Neural cell (in vitro differentiated cells): Measurements from ENCODE around the gene KLF16.

Experiments used
- CTCF ChIP-seq: fragments of 450-650 bp; IDR thresholded peaks from 2 replicates; pipeline ENCODE4 v1.5.1; 2014; ENCODE audit warnings: antibody characterized with exemption, mild to moderate bottlenecking, moderate library complexity; ENCODE audit not compliant: poor library complexity, severe bottlenecking
- EP300 ChIP-seq: fragments of 450-650 bp; conservative IDR thresholded peaks from 2 replicates; pipeline ENCODE4 v1.6.1; 2014; ENCODE audit warnings: antibody characterized with exemption, mild to moderate bottlenecking, moderate library complexity; ENCODE audit not compliant: poor library complexity, severe bottlenecking
- EZH2 ChIP-seq: fragments of 200-600, 300-800 bp; shearing (Covaris generic), sonication (generic); IDR thresholded peaks from 2 replicates; pipeline ENCODE4 v1.6.1; 2014; ENCODE audit warnings: antibody characterized with exemption, low read length, borderline replicate concordance, mild to moderate bottlenecking; ENCODE audit not compliant: insufficient read depth, poor library complexity, severe bottlenecking

GRCh38 chr19:1857648-1858326, 5.6 kb downstream of the KLF16 start:
- TF ChIP-seq EP300 (no peak), CTCF (no peak), EZH2 (no peak)
